K562 (cell line): ENCODE data around the gene MEA1. TPM values are rescaled to one million over a fixed set of nuclear protein-coding genes. Genes with fewer than 3 reads are reported as not detected.
A peak's percentile ranks its signal among the peaks of the same experiment; 100 is the strongest.

Experiments
- ATF6 ChIP-seq: sonication (generic); formaldehyde crosslinking; IDR thresholded peaks from 2 replicates; pipeline ENCODE4 v1.4.0; 2020; ENCODE audit warnings: mild to moderate bottlenecking, missing genetic modification reagents
- CC2D1A ChIP-seq: fragments of 450-650 bp; IDR thresholded peaks from 2 replicates; pipeline ENCODE4 v1.6.1; 2017; ENCODE audit warnings: mild to moderate bottlenecking
- CHD2 ChIP-seq: IDR thresholded peaks from 2 replicates; pipeline ENCODE4 v1.6.1; 2011; ENCODE audit warnings: low read depth, low read length
- DNMT1 ChIP-seq: fragments of 450-650 bp; IDR thresholded peaks from 2 replicates; pipeline ENCODE4 v1.6.1; 2016; ENCODE audit warnings: antibody characterized with exemption, mild to moderate bottlenecking
- FOXJ2 ChIP-seq: fragments of 200-800 bp; sonication (Bioruptor generic); IDR thresholded peaks from 2 replicates; pipeline ENCODE4 v1.6.1; 2016; ENCODE audit warnings: missing genetic modification characterization, missing compliant biosample characterization
- FOXK1 ChIP-seq: sonication (generic); formaldehyde crosslinking; IDR thresholded peaks from 2 replicates; pipeline ENCODE4 v1.8.0; 2022; ENCODE audit warnings: missing genetic modification reagents, mild to moderate bottlenecking, borderline replicate concordance
- GABPB2 ChIP-seq: fragments of 250-450 bp; sonication (Bioruptor Pico); conservative IDR thresholded peaks from 2 replicates; pipeline ENCODE4 v1.5.1; 2021; ENCODE audit warnings: mild to moderate bottlenecking
- GATA2 ChIP-seq: sonication (generic); formaldehyde crosslinking; IDR thresholded peaks from 2 replicates; pipeline ENCODE4 v1.4.0; 2020; ENCODE audit warnings: mild to moderate bottlenecking, missing genetic modification reagents
- HIVEP1 ChIP-seq: fragments of 250-450 bp; sonication (Bioruptor Pico); IDR thresholded peaks from 2 replicates; pipeline ENCODE4 v1.4.0; 2020; ENCODE audit warnings: mild to moderate bottlenecking
- HMGN3 ChIP-seq: IDR thresholded peaks from 2 replicates; pipeline ENCODE4 v1.6.1; 2011; ENCODE audit warnings: borderline replicate concordance, low read depth, mild to moderate bottlenecking, mixed read lengths, low read length; ENCODE audit not compliant: insufficient read length; ENCODE audit errors: extremely low read depth
- HMGXB4 ChIP-seq: sonication (generic); formaldehyde crosslinking; IDR thresholded peaks from 2 replicates; pipeline ENCODE4 v1.8.1; 2023; ENCODE audit warnings: mild to moderate bottlenecking, missing genetic modification reagents
- JUN ChIP-seq, 2 experiments: sonication (generic) in 1 of 2; formaldehyde crosslinking in 1 of 2; IDR thresholded peaks; 2 replicates each; pipeline versions ENCODE4 v1.6.1 to v1.8.0; 2012 to 2022; ENCODE audit warnings: borderline replicate concordance in 2 of 2, mild to moderate bottlenecking in 2 of 2, improper control_type of control experiment in 1 of 2, low read depth in 1 of 2, low read length in 1 of 2, missing genetic modification reagents in 1 of 2
- KHSRP ChIP-seq: fragments of 450-650 bp; IDR thresholded peaks from 2 replicates; pipeline ENCODE4 v1.6.1; 2017
- MAX ChIP-seq: sonication (generic); formaldehyde crosslinking; IDR thresholded peaks from 2 replicates; pipeline ENCODE4 v1.9.0; 2022; ENCODE audit warnings: mild to moderate bottlenecking, missing genetic modification reagents
- MAZ ChIP-seq, 2 experiments: fragments of 450-650 bp in 1 of 2; sonication (generic) in 1 of 2; formaldehyde crosslinking; IDR thresholded peaks in 1 of 2; conservative IDR thresholded peaks in 1 of 2; 2 replicates each; pipeline versions ENCODE4 v1.4.0 to v1.5.0; 2020; ENCODE audit warnings: mild to moderate bottlenecking in 1 of 2, missing genetic modification reagents in 1 of 2
- PKNOX1 ChIP-seq: fragments of 450-650 bp; IDR thresholded peaks from 2 replicates; pipeline ENCODE4 v1.6.1; 2016
- RBBP5 ChIP-seq: fragments of 200-600 bp; sonication (generic); IDR thresholded peaks from 2 replicates; pipeline ENCODE4 v1.6.1; 2012; ENCODE audit warnings: borderline replicate concordance, mild to moderate bottlenecking, low read length, control low read depth, inconsistent platforms; ENCODE audit not compliant: insufficient read depth, poor library complexity, severe bottlenecking
- ZFP91 ChIP-seq: sonication (generic); formaldehyde crosslinking; IDR thresholded peaks from 2 replicates; pipeline ENCODE4 v1.8.0; 2022; ENCODE audit warnings: mild to moderate bottlenecking, missing genetic modification reagents
- ZNF143 ChIP-seq: sonication (generic); formaldehyde crosslinking; IDR thresholded peaks from 2 replicates; pipeline ENCODE4 v1.9.0; 2022; ENCODE audit warnings: mild to moderate bottlenecking, missing genetic modification reagents
- ZNF224 ChIP-seq: sonication (generic); formaldehyde crosslinking; IDR thresholded peaks from 2 replicates; pipeline ENCODE4 v1.8.0; 2022; ENCODE audit warnings: mild to moderate bottlenecking, missing genetic modification reagents
- ZNF584 ChIP-seq: fragments of 200-800 bp; sonication (Bioruptor generic); IDR thresholded peaks from 2 replicates; pipeline ENCODE4 v1.6.1; 2016; ENCODE audit warnings: low read depth, mild to moderate bottlenecking, missing genetic modification characterization, missing compliant biosample characterization
- ZNF695 ChIP-seq: fragments of 450-650 bp; formaldehyde crosslinking; IDR thresholded peaks from 2 replicates; pipeline ENCODE4 v1.4.0; 2020; ENCODE audit warnings: mild to moderate bottlenecking, moderate library complexity
- polyA plus RNA-seq, 8 experiments: library from polyadenylated mRNA; depleted of rRNA in 4 of 8; stranded (reverse) in 5 of 8; unstranded in 3 of 8; fragments of >200 nt; fragmentation: Nextera tagmentation in 2 of 8; fragmentation: Illumina TruSeq in 1 of 8; extraction: Ambion mirVana in 2 of 8; extraction: Trizol in 1 of 8; gene quantifications; 2 replicates each; pipeline versions ENCODE4 v1.2.1 to v1.2.3, GENCODE V29; 2011 to 2014; ENCODE audit warnings: inconsistent platforms in 1 of 8, missing spikeins in 1 of 8
- total RNA-seq, 7 experiments: library from RNA; depleted of rRNA in 6 of 7; stranded (reverse); fragments of >200 nt in 6 of 7; fragmentation: Illumina TruSeq in 2 of 7; extraction: Trizol in 2 of 7; gene quantifications; 2 replicates each; pipeline versions ENCODE4 v1.2.1 to v1.2.3, GENCODE V29; 2011 to 2021; ENCODE audit warnings: low replicate concordance in 1 of 7

Gene MEA1
- total and polyA plus RNA-seq, 9 of the 15 experiments (the other 6 are each of a cell fraction or from before 2014, with no cell fraction given): 86.8 to 210 (median 152) TPM

- TF ChIP-seq JUN (IDR thresholded peaks at IDR 0.05; ENCODE audit: borderline replicate concordance, low read depth, low read length): no peak
- TF ChIP-seq JUN (CRISPR knock-in tag; IDR thresholded peaks at IDR 0.05; ENCODE audit: borderline replicate concordance): peak; percentile 54; the same call in 1 of the 2 replicates
- TF ChIP-seq HIVEP1: no peak
- TF ChIP-seq DNMT1: no peak
- no peak for TF ChIP-seq GATA2 (CRISPR knock-in tag)
- TF ChIP-seq FOXK1 (CRISPR knock-in tag): no peak
- TF ChIP-seq FOXJ2 (tag): no peak
- TF ChIP-seq ZNF224 (CRISPR knock-in tag): no peak
- TF ChIP-seq HMGXB4 (CRISPR knock-in tag): no peak
- TF ChIP-seq CHD2: no peak
- TF ChIP-seq GABPB2: no peak
- TF ChIP-seq MAX (CRISPR knock-in tag): no peak
- no peak for TF ChIP-seq ZFP91 (CRISPR knock-in tag)
- TF ChIP-seq CC2D1A: no peak
- TF ChIP-seq ZNF143 (CRISPR knock-in tag): peak; percentile 63
- TF ChIP-seq ZNF584 (CRISPR knock-in tag): no peak
- no peak for TF ChIP-seq PKNOX1
- TF ChIP-seq ZNF695 (CRISPR knock-in tag): no peak
- TF ChIP-seq ATF6 (CRISPR knock-in tag): peak; percentile 89; the same call in 1 of the 2 replicates
- peak in 1 of 2 experiments; percentile 12; a peak in 2 of 4 replicates for TF ChIP-seq MAZ (CRISPR knock-in tag; conservative IDR thresholded peaks at IDR 0.05 in 1 of 2, IDR thresholded peaks at IDR 0.05 in 1 of 2)
- peak; percentile 42 for TF ChIP-seq HMGN3
- TF ChIP-seq RBBP5: no peak
- TF ChIP-seq KHSRP: no peak
Observed at GRCh38 chr6:42978487-42978838, 35.3 kb downstream of the MEA1 start (continued).
